H9 (cell line): ENCODE measurements around the gene AGTRAP. TPM values are rescaled to one million over a fixed set of nuclear protein-coding genes. Genes with fewer than 3 reads are reported as not detected.

Experiments
- DNase-seq: peaks from one replicate; pipeline ENCODE4 v3.0.0-alpha.2; 2017
- H2AFZ ChIP-seq: one replicate; pipeline ENCODE4 v1.6.1; 2013; ENCODE audit warnings: mild to moderate bottlenecking, low read length, control low read depth, moderate library complexity
- H2AK5ac ChIP-seq: 2 replicates; pipeline ENCODE4 v1.6.1; 2013; ENCODE audit warnings: low read length, control low read depth, mixed read lengths; ENCODE audit not compliant: insufficient read length
- H2BK120ac ChIP-seq: one replicate; pipeline ENCODE4 v1.6.1; 2013; ENCODE audit warnings: low read depth, mild to moderate bottlenecking, low read length, control low read depth, inconsistent platforms; ENCODE audit not compliant: poor library complexity, severe bottlenecking
- H2BK12ac ChIP-seq: 2 replicates; pipeline ENCODE4 v1.6.1; 2013; ENCODE audit warnings: low read length, control low read depth, mixed read lengths, low read depth; ENCODE audit not compliant: insufficient read length
- H2BK15ac ChIP-seq: 2 replicates; pipeline ENCODE4 v1.6.1; 2013; ENCODE audit warnings: low read depth, low read length, control low read depth
- H2BK20ac ChIP-seq: one replicate; pipeline ENCODE4 v1.6.1; 2013; ENCODE audit warnings: low read depth, mild to moderate bottlenecking, low read length, control low read depth, inconsistent platforms; ENCODE audit not compliant: poor library complexity, severe bottlenecking
- H2BK5ac ChIP-seq: 2 replicates; pipeline ENCODE4 v1.6.1; 2013; ENCODE audit warnings: low read length, control low read depth, mixed read lengths; ENCODE audit not compliant: insufficient read length
- H3K14ac ChIP-seq: 2 replicates; pipeline ENCODE4 v1.6.1; 2013; ENCODE audit warnings: low read length, control low read depth; ENCODE audit not compliant: insufficient read depth
- H3K18ac ChIP-seq: 2 replicates; pipeline ENCODE4 v1.6.1; 2013; ENCODE audit warnings: low read depth, mild to moderate bottlenecking, mixed read lengths, low read length, control low read depth; ENCODE audit not compliant: insufficient read length
- H3K23ac ChIP-seq: 2 replicates; pipeline ENCODE4 v1.6.1; 2013; ENCODE audit warnings: low read length, control low read depth, mixed read lengths, low read depth; ENCODE audit not compliant: insufficient read length
- H3K23me2 ChIP-seq: 2 replicates; pipeline ENCODE4 v1.6.1; 2013; ENCODE audit warnings: low read depth, mild to moderate bottlenecking, mixed read lengths, low read length, control low read depth; ENCODE audit not compliant: insufficient read length, poor library complexity, severe bottlenecking
- H3K27ac ChIP-seq: 2 replicates; pipeline ENCODE4 v1.5.1; 2013; ENCODE audit warnings: low read length, control low read depth, mixed read lengths, low read depth; ENCODE audit not compliant: insufficient read length
- H3K27me3 ChIP-seq: 2 replicates; pipeline ENCODE4 v1.6.1; 2013; ENCODE audit warnings: low read length, control low read depth, inconsistent platforms; ENCODE audit not compliant: insufficient read depth
- H3K4ac ChIP-seq: 2 replicates; pipeline ENCODE4 v1.6.1; 2013; ENCODE audit warnings: low read depth, mild to moderate bottlenecking, control low read depth, inconsistent platforms, low read length, moderate library complexity
- H3K4me1 ChIP-seq: 2 replicates; pipeline ENCODE4 v1.6.1; 2013; ENCODE audit warnings: low read length, control low read depth, inconsistent platforms; ENCODE audit not compliant: insufficient read depth
- H3K4me2 ChIP-seq: 2 replicates; pipeline ENCODE4 v1.6.1; 2013; ENCODE audit warnings: low read length, control low read depth, mixed read lengths; ENCODE audit not compliant: insufficient read length, insufficient read depth
- H3K56ac ChIP-seq: 2 replicates; pipeline ENCODE4 v1.6.1; 2013; ENCODE audit warnings: low read depth, mild to moderate bottlenecking, mixed read lengths, low read length, control low read depth; ENCODE audit not compliant: insufficient read length
- H3K79me1 ChIP-seq: 2 replicates; pipeline ENCODE4 v1.6.1; 2013; ENCODE audit warnings: low read depth, mild to moderate bottlenecking, moderate library complexity, low read length, control low read depth, inconsistent platforms; ENCODE audit not compliant: insufficient read depth, poor library complexity, severe bottlenecking
- H3K79me2 ChIP-seq: 2 replicates; pipeline ENCODE4 v1.6.1; 2013; ENCODE audit warnings: low read length, control low read depth, inconsistent platforms; ENCODE audit not compliant: insufficient read depth
- H3K9ac ChIP-seq: 2 replicates; pipeline ENCODE4 v1.6.1; 2013; ENCODE audit warnings: low read length, control low read depth, mixed read lengths; ENCODE audit not compliant: insufficient read length; ENCODE audit errors: extremely low read depth
- H3K9me3 ChIP-seq: one replicate; pipeline ENCODE4 v1.6.1; 2013; ENCODE audit warnings: low read depth, low read length, inconsistent platforms; ENCODE audit not compliant: control insufficient read depth
- H3T11ph ChIP-seq: one replicate; pipeline ENCODE4 v1.6.1; 2013; ENCODE audit warnings: mild to moderate bottlenecking, low read length, control low read depth, inconsistent platforms
- H4K20me1 ChIP-seq: one replicate; pipeline ENCODE4 v1.6.1; 2013; ENCODE audit not compliant: control insufficient read depth, insufficient read length, insufficient read depth
- H4K5ac ChIP-seq: 2 replicates; pipeline ENCODE4 v1.6.1; 2013; ENCODE audit warnings: low read depth, mild to moderate bottlenecking, mixed read lengths, low read length, control low read depth; ENCODE audit not compliant: insufficient read length
- H4K8ac ChIP-seq: replicated peaks from 2 replicates; pipeline ENCODE4 v1.6.1; 2013; ENCODE audit warnings: low read length, control low read depth, mixed read lengths, low read depth; ENCODE audit not compliant: insufficient read length
- H4K91ac ChIP-seq: 2 replicates; pipeline ENCODE4 v1.6.1; 2013; ENCODE audit warnings: low read depth, mild to moderate bottlenecking, moderate library complexity, mixed read lengths, low read length, control low read depth; ENCODE audit not compliant: insufficient read length
- H3K27ac Mint-ChIP-seq, 3 experiments: 2 replicates in 2 of 3; 3 replicates in 1 of 3; pipeline ENCODE4 v1.8.0; 2020 to 2021; ENCODE audit warnings: mixed read lengths in 3 of 3, mild to moderate bottlenecking in 1 of 3, moderate library complexity in 1 of 3
- H3K27me3 Mint-ChIP-seq: 2 replicates; pipeline ENCODE4 v1.8.0; 2021; ENCODE audit warnings: low read depth, mild to moderate bottlenecking, moderate library complexity, mixed read lengths
- H3K36me3 Mint-ChIP-seq, 3 experiments: 2 replicates in 2 of 3; 3 replicates in 1 of 3; pipeline ENCODE4 v1.8.0; 2020 to 2021; ENCODE audit warnings: low read depth in 3 of 3, mixed read lengths in 3 of 3; ENCODE audit not compliant: insufficient read depth in 1 of 3
- H3K4me1 Mint-ChIP-seq, 2 experiments: 2 replicates each; pipeline ENCODE4 v1.8.0; 2020; ENCODE audit warnings: mixed read lengths in 2 of 2
- H3K4me3 Mint-ChIP-seq, 2 experiments: 2 replicates in 1 of 2; 3 replicates in 1 of 2; pipeline ENCODE4 v1.8.0; 2020 to 2021; ENCODE audit warnings: mild to moderate bottlenecking in 2 of 2, mixed read lengths in 2 of 2, moderate library complexity in 1 of 2
- H3K9me3 Mint-ChIP-seq, 2 experiments: 2 replicates in 1 of 2; 3 replicates in 1 of 2; pipeline ENCODE4 v1.8.0; 2020; ENCODE audit warnings: mild to moderate bottlenecking in 2 of 2, mixed read lengths in 2 of 2, moderate library complexity in 1 of 2
- WGBS: extraction: QIAGEN DNeasy Blood & Tissue Kit; methylation state at CpG from one replicate; pipeline ENCODE4 v1.1.7; 2013; ENCODE audit warnings: missing lambda C conversion rate, low lambda C conversion rate, mixed read lengths; ENCODE audit not compliant: insufficient read length; ENCODE audit errors: extremely low coverage; 5-methylcytosine and 5-hydroxymethylcytosine counted together
- total RNA-seq: library from RNA; stranded (reverse); gene quantifications from 2 replicates; pipeline ENCODE4 v1.2.1, GENCODE V29; 2021
- TF ChIP-seq, protein P1 (sequence below): fragments of 200-600 bp; sonication (generic); conservative IDR thresholded peaks from 3 replicates; pipeline ENCODE4 v1.8.0; 2021; ENCODE audit warnings: antibody characterized with exemption, mild to moderate bottlenecking

AGTRAP gene
- total RNA-seq, 1 experiment from 2014 or later = 60.9 TPM

DNA sequence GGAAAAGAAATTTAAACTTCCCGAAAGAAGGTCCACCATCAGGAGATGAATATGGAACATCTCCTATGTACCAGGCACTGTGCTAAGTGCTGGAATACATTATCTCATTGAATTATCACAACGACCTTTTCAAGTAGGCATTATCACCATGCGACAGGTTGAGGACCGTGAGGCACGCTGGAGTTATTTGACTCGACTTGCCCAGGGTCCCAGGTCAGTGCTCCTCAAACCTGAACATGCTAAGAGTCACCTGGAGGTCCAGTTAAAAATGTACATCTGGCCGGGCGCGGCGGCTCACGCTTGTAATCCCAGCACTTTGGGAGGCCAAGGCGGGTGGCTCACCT lies 15.9 kb upstream of the AGTRAP start:
- Histone ChIP-seq H3T11ph (no peak overlapping the region), H3K14ac (no peak overlapping the region), H4K20me1 (no peaks in the 10 kb centered on the region), H3K9ac (no peak overlapping the region), H4K91ac (no peak overlapping the region), H3K56ac (no peak overlapping the region), H3K23ac (no peak overlapping the region), H4K5ac (no peak overlapping the region), H4K8ac (no peak overlapping the region), H2BK120ac (no peak overlapping the region), H3K9me3 (no peaks in the 10 kb centered on the region), H2AFZ (no peak overlapping the region), H2BK5ac (no peak overlapping the region), H2AK5ac (no peak overlapping the region), H3K79me2 (no peaks in the 10 kb centered on the region), H3K4me1 (no peaks in the 10 kb centered on the region), H3K4me2 (no peak overlapping the region), H2BK12ac (no peak overlapping the region), H3K4ac (no peak overlapping the region), H2BK20ac (no peak overlapping the region), H3K27me3 (no peaks in the 10 kb centered on the region), H2BK15ac (no peak overlapping the region), H3K27ac (no peak overlapping the region), H3K18ac (no peak overlapping the region), H3K23me2 (no peaks in the 10 kb centered on the region), H3K79me1 (no peaks in the 10 kb centered on the region)
- no peaks in the 10 kb centered on the region; the same call in 1 of the 2 replicates for H3K27me3 Mint-ChIP-seq
- WGBS = no CpG with 5 or more reads among the region's 12 CpGs
- no peak overlapping the region for H3K27ac Mint-ChIP-seq
- H3K36me3 Mint-ChIP-seq = peaks cover 0 to 25% (median 2%) of the 10 kb centered on the region in 3 experiments; a peak in 3 of 7 replicates
- DNase-seq = peak; percentile 22
- peaks cover 8 to 13% of the 10 kb centered on the region in 2 experiments for H3K4me1 Mint-ChIP-seq
- TF ChIP-seq, protein P1, sequence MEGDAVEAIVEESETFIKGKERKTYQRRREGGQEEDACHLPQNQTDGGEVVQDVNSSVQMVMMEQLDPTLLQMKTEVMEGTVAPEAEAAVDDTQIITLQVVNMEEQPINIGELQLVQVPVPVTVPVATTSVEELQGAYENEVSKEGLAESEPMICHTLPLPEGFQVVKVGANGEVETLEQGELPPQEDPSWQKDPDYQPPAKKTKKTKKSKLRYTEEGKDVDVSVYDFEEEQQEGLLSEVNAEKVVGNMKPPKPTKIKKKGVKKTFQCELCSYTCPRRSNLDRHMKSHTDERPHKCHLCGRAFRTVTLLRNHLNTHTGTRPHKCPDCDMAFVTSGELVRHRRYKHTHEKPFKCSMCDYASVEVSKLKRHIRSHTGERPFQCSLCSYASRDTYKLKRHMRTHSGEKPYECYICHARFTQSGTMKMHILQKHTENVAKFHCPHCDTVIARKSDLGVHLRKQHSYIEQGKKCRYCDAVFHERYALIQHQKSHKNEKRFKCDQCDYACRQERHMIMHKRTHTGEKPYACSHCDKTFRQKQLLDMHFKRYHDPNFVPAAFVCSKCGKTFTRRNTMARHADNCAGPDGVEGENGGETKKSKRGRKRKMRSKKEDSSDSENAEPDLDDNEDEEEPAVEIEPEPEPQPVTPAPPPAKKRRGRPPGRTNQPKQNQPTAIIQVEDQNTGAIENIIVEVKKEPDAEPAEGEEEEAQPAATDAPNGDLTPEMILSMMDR = no peak
- H3K4me3 Mint-ChIP-seq = no peak overlapping the region; a peak in 1 of 5 replicates
- H3K9me3 Mint-ChIP-seq = no peaks in the 10 kb centered on the region; a peak in 1 of 5 replicates
